NCI-H1930 (cell line): Measurements from ENCODE around the gene SRD5A3.

Source experiments
- DNase-seq, 2 experiments: peaks; one replicate each; lab custom pipeline; 2025; lab: John Stamatoyannopoulos, UW

The SRD5A3 gene

GRCh38 chr4:55409468-55410171, 63.6 kb downstream of the SRD5A3 start:
- no peak for DNase-seq

GRCh38 chr4:55410431-55410830, 64.4 kb downstream of the SRD5A3 start:
- DNase-seq: no peak

- DNase-seq: no peak
Measured at GRCh38 chr4:55411621-55412020, 65.6 kb downstream of the SRD5A3 start.

- no peak for DNase-seq
Measured at GRCh38 chr4:55416176-55416575, 70.1 kb downstream of the SRD5A3 start.
